Endothelial cell of umbilical vein (primary cell): Measurements from ENCODE around the gene ABCC1. TPM values are rescaled to one million over a fixed set of nuclear protein-coding genes. Genes with fewer than 3 reads are reported as not detected.

Source experiments
- BruUV-seq: library from RNA; stranded (reverse); fragments of 400-500 nt; replicated peaks from 2 replicates; lab custom pipeline; 2021; lab: Mats Ljungman, UMichigan
- CTCF ChIA-PET: fragments of 300-600, 350-600 bp; sonication (Branson Sonifier 250); formaldehyde crosslinking; loops from one replicate; lab custom pipeline; 2021; ENCODE audit warnings: antibody characterized with exemption, inconsistent platforms; lab: Charles Lee
- POLR2A ChIA-PET: fragments of 300-600, 350-600 bp; sonication (Branson Sonifier 250); formaldehyde crosslinking; loops from one replicate; lab custom pipeline; 2021; ENCODE audit warnings: antibody characterized with exemption, inconsistent platforms; lab: Charles Lee
- DNase-seq: peaks from one replicate; pipeline ENCODE4 v3.0.0-alpha.2; 2011; ENCODE audit warnings: low read depth, low spot score
- FAIRE-seq: peaks from 2 replicates; lab custom pipeline; 2011; peaks lifted over from hg19 to GRCh38; lab: Jason Lieb, UNC
- H2AFZ ChIP-seq: 2 replicates; pipeline ENCODE4 v1.6.0; 2012; ENCODE audit warnings: low read depth, low read length, control low read depth, inconsistent platforms
- H3K27ac ChIP-seq: 2 replicates; pipeline ENCODE4 v1.5.1; 2011; ENCODE audit warnings: low read depth, mild to moderate bottlenecking, control low read depth, low read length, moderate library complexity; ENCODE audit not compliant: insufficient read depth
- H3K27me3 ChIP-seq, 2 experiments: 2 replicates each; pipeline versions ENCODE4 v1.6.0 to v1.6.1; 2011; ENCODE audit warnings: low read length in 2 of 2, mixed read lengths in 1 of 2; ENCODE audit not compliant: control insufficient read depth in 2 of 2, insufficient read depth in 2 of 2
- H3K36me3 ChIP-seq, 2 experiments: 2 replicates in 1 of 2; 3 replicates in 1 of 2; pipeline ENCODE4 v1.5.1; 2011; ENCODE audit warnings: low read length in 2 of 2, mild to moderate bottlenecking in 1 of 2, moderate library complexity in 1 of 2; ENCODE audit not compliant: control insufficient read depth in 2 of 2, insufficient read depth in 2 of 2; ENCODE audit errors: extremely low read depth in 1 of 2
- H3K4me1 ChIP-seq: 3 replicates; pipeline ENCODE4 v1.5.1; 2011; ENCODE audit warnings: mild to moderate bottlenecking, low read length; ENCODE audit not compliant: control insufficient read depth, insufficient read depth; ENCODE audit errors: extremely low read depth
- H3K4me2 ChIP-seq: 2 replicates; pipeline ENCODE4 v1.6.1; 2011; ENCODE audit warnings: low read length, control low read depth, mixed read lengths; ENCODE audit not compliant: insufficient read depth
- H3K4me3 ChIP-seq, 3 experiments: fragments of 200-600 bp in 1 of 3; sonication (generic), shearing (Covaris generic) in 1 of 3; replicated peaks in 1 of 3; 2 replicates each; pipeline ENCODE4 v1.5.1; 2011 to 2016; ENCODE audit warnings: control low read depth in 3 of 3, low read length in 3 of 3, mild to moderate bottlenecking in 2 of 3, inconsistent platforms in 1 of 3, low read depth in 1 of 3, moderate library complexity in 1 of 3; ENCODE audit not compliant: insufficient read depth in 1 of 3
- H3K79me2 ChIP-seq: 2 replicates; pipeline ENCODE4 v1.6.0; 2012; ENCODE audit warnings: low read length, inconsistent platforms; ENCODE audit not compliant: control insufficient read depth, insufficient read depth
- H3K9ac ChIP-seq: replicated peaks from 2 replicates; pipeline ENCODE3; 2011; ENCODE audit warnings: low read length, control low read depth; ENCODE audit not compliant: insufficient read depth; ENCODE audit errors: extremely low read depth
- H3K9me1 ChIP-seq: replicated peaks from 3 replicates; pipeline ENCODE4 v1.6.0; 2011; ENCODE audit warnings: mild to moderate bottlenecking, low read length; ENCODE audit not compliant: control insufficient read depth, insufficient read depth; ENCODE audit errors: extremely low read depth
- H3K9me3 ChIP-seq: replicated peaks from 2 replicates; pipeline ENCODE4 v1.5.1; 2012; ENCODE audit warnings: low read length, inconsistent platforms; ENCODE audit not compliant: control insufficient read depth, insufficient read depth
- H4K20me1 ChIP-seq: replicated peaks from 2 replicates; pipeline ENCODE3; 2011; ENCODE audit warnings: mild to moderate bottlenecking, low read length; ENCODE audit not compliant: control insufficient read depth, insufficient read depth; ENCODE audit errors: extremely low read depth
- EZH2 ChIP-seq: IDR thresholded peaks from 2 replicates; pipeline ENCODE4 v1.6.1; 2012; ENCODE audit warnings: borderline replicate concordance, low read depth, mild to moderate bottlenecking, moderate library complexity, low read length, inconsistent platforms; ENCODE audit not compliant: severe bottlenecking
- FOS ChIP-seq: IDR thresholded peaks from 2 replicates; pipeline ENCODE4 v1.6.1; 2011; ENCODE audit warnings: mild to moderate bottlenecking, low read length, moderate library complexity, borderline replicate concordance; ENCODE audit not compliant: insufficient read depth
- GATA2 ChIP-seq: IDR thresholded peaks from 2 replicates; pipeline ENCODE4 v1.7.0; 2011; ENCODE audit warnings: low read depth, mild to moderate bottlenecking, moderate library complexity, mixed read lengths, low read length; ENCODE audit not compliant: insufficient read length, insufficient read depth
- POLR2A ChIP-seq: IDR thresholded peaks from 2 replicates; pipeline ENCODE4 v1.6.1; 2012; ENCODE audit warnings: low read depth, mild to moderate bottlenecking, control low read depth, low read length
- dilution Hi-C: fragments of 300-500 bp; cut with MboI; formaldehyde crosslinking; loops from one replicate; pipeline ENCODE4 v1.15.0; 2019; ENCODE audit warnings: low sequenced_read_pairs; ENCODE audit not compliant: extremely low pct_ligation_motif_present
- intact Hi-C: fragments of 100-400 bp; cut with micrococcal nuclease; formaldehyde crosslinking; loops from one replicate; pipeline ENCODE4 v1.10.0; 2022
- polyA plus RNA-seq, 4 experiments: library from polyadenylated mRNA; depleted of rRNA in 3 of 4; stranded (reverse) in 3 of 4; unstranded in 1 of 4; fragments of >200 nt; gene quantifications; 2 replicates each; pipeline versions ENCODE4 v1.2.1 to v1.2.3, GENCODE V29; 2011 to 2012; ENCODE audit warnings: missing spikeins in 1 of 4
- total RNA-seq: library from RNA; stranded (reverse); gene quantifications from 2 replicates; pipeline ENCODE4 v1.2.3, GENCODE V29; 2021
- TF ChIP-seq, protein P1 (sequence below), 2 donors: IDR thresholded peaks; 1 replicate in 1 of 2; 2 replicates in 1 of 2; pipeline ENCODE4 v1.5.1; 2011; ENCODE audit warnings: low read length in 2 of 2, mild to moderate bottlenecking in 2 of 2, moderate library complexity in 2 of 2, control low read depth in 1 of 2, inconsistent platforms in 1 of 2, low read depth in 1 of 2; ENCODE audit not compliant: insufficient read depth in 1 of 2; ENCODE audit errors: extremely low read depth in 1 of 2
- TF ChIP-seq, protein P2 (sequence below): IDR thresholded peaks from 2 replicates; pipeline ENCODE4 v1.6.1; 2011; ENCODE audit not compliant: insufficient read depth, insufficient read length

The ABCC1 gene
- total and polyA plus RNA-seq, 2 donors (not counting 3 experiments of a cell fraction or from before 2014, with no cell fraction given): 46.1 to 89.2 TPM

DNA sequence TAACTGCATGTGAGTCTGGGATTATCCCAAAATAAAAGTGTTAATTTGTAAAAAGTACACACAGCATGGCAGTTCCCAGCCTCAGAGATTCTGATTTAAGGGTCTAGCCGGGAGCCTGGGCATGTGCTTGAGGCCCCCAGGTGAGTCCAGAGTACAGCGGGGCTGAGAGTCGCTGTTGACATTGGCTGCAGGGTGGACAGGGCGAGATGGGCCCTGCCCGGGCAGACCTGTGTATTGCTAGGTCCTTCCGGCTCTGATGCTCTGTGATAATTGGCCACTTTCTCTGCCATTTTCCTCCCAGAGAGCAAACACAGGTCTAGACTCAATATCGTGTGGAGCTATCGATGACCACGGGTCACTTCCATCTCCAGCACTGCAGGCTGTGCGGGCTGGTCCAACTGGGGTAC lies 200.3 kb downstream of the ABCC1 start:
- no peaks in the 10 kb centered on the region for H3K9me1 ChIP-seq
- TF ChIP-seq, protein P1, sequence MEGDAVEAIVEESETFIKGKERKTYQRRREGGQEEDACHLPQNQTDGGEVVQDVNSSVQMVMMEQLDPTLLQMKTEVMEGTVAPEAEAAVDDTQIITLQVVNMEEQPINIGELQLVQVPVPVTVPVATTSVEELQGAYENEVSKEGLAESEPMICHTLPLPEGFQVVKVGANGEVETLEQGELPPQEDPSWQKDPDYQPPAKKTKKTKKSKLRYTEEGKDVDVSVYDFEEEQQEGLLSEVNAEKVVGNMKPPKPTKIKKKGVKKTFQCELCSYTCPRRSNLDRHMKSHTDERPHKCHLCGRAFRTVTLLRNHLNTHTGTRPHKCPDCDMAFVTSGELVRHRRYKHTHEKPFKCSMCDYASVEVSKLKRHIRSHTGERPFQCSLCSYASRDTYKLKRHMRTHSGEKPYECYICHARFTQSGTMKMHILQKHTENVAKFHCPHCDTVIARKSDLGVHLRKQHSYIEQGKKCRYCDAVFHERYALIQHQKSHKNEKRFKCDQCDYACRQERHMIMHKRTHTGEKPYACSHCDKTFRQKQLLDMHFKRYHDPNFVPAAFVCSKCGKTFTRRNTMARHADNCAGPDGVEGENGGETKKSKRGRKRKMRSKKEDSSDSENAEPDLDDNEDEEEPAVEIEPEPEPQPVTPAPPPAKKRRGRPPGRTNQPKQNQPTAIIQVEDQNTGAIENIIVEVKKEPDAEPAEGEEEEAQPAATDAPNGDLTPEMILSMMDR (IDR thresholded peaks at IDR 0.05; ENCODE audit: extremely low read depth in 1 of 2, insufficient read depth in 1 of 2, low read depth in 1 of 2, low read length in 2 of 2): no peak

DNA sequence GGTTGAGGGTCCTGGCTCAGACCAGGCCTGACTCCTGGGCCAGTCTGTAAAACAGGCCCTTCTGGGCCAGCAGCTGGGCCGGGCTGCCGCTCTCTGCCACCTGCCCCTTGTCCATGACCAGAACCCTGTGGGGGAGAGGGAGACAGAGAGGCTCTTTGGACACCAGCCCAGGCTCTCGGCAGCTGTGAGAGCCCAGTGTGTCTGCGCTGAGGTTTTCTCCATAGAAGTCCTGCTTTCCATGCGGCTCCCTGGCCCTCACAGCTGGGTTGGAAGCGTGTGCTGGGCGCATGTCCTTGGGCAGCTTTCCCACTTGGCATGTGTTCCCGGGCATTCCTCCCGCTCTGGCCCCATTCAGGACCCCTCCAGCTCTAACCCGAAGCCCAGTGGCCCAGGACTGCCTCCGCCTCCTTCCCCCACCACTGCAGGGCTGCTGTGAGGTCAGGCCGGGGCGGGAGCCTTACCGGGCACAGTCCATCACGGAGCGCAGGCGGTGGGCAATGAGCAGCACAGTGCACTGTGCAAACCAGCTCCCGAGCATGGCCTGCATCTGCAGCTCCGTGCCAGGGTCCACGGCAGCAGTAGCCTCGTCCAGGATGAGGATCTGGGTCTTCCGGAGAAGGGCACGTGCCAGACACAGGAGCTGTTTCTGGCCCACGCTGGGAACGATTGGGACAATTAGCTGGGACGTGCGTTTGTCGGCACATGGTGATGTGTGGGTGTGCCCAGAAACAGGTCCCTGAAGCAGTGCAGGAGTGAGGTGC lies 200.9 kb downstream of the ABCC1 start:
- intact Hi-C loops: no loop called here
- Histone ChIP-seq H3K4me3 (no peak overlapping the region), H3K4me1 (no peaks in the 10 kb centered on the region), H3K9me3 (no peaks in the 10 kb centered on the region), H3K27ac (no peak overlapping the region), H3K4me2 (no peak overlapping the region), H3K79me2 (no peaks in the 10 kb centered on the region), H4K20me1 (no peaks in the 10 kb centered on the region), H3K27me3 (no peaks in the 10 kb centered on the region), H3K9ac (no peak overlapping the region), H3K9me1 (no peaks in the 10 kb centered on the region), H2AFZ (no peak overlapping the region), H3K36me3 (peaks cover 0 to 2% of the 10 kb centered on the region in 2 experiments)
- BruUV-seq: no TSS peak
- ChIA-PET CTCF (interaction anchor here (0.7 kb wide), 1 partner anchor 36 kb away, joined by 3 read pairs; no protein-coding TSS in a partner anchor), POLR2A (no interaction called here)
- DNase-seq (peak; percentile 58), FAIRE-seq (no peak)
- TF ChIP-seq FOS (no peak), POLR2A (no peak), GATA2 (no peak), EZH2 (no peak)
- TF ChIP-seq, protein P2, sequence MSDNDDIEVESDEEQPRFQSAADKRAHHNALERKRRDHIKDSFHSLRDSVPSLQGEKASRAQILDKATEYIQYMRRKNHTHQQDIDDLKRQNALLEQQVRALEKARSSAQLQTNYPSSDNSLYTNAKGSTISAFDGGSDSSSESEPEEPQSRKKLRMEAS: no peak
- dilution Hi-C loops: no loop called here

More for the DNA sequence above, 200.3 kb downstream of the ABCC1 start:
- H2AFZ ChIP-seq: no peak overlapping the region
- no peaks in the 10 kb centered on the region for H3K27me3 ChIP-seq
- no peak overlapping the region for H3K4me3 ChIP-seq
- H3K36me3 ChIP-seq: peaks cover 0 to 2% of the 10 kb centered on the region in 2 experiments
- H3K79me2 ChIP-seq: no peaks in the 10 kb centered on the region
- no peak overlapping the region for H3K9ac ChIP-seq
- H4K20me1 ChIP-seq: no peaks in the 10 kb centered on the region
- dilution Hi-C loops: no loop called here
- ChIA-PET CTCF (interaction anchor here (0.7 kb wide), 1 partner anchor 37 kb away, joined by 3 read pairs; no protein-coding TSS in a partner anchor), POLR2A (no interaction called here)
- no peak overlapping the region for H3K27ac ChIP-seq
- H3K4me2 ChIP-seq: no peak overlapping the region
- no peaks in the 10 kb centered on the region for H3K9me3 ChIP-seq
- intact Hi-C loops: no loop called here
- no peak for DNase-seq
- FAIRE-seq: no peak
- no peaks in the 10 kb centered on the region for H3K4me1 ChIP-seq
- BruUV-seq: no TSS peak
